ENCODE results near the gene SHROOM1. TPM values are rescaled to one million over a fixed set of nuclear protein-coding genes. Genes with fewer than 3 reads are reported as not detected.

The SHROOM1 gene
- total RNA-seq, 6 donors from 2014 or later: 7.7 to 27.6 (median 20.0) TPM

DNA sequence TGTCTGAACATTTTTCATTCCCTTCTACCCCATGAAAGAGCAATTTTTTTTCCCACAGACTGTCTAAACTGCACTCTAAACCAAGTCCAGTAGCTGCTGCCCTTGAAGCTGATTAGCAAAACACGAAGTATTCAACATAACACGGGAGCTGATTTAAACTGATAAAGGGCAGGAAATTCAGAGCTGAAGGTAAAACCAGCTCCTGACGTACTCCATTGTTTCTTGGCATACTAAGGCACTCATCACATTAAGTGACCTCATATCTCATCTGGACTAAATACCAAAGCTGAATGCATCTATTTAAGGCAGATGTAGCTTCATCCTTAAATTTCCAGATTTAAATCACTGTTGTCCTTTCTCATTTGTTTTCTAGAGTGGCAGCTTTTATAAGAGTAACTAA lies 23.9 kb upstream of the SHROOM1 start:
- Histone ChIP-seq H3K27me3 (no peaks in the 10 kb centered on the region), H3K36me3 (no peaks in the 10 kb centered on the region), H3K27ac (no peak overlapping the region), H3K9me3 (no peaks in the 10 kb centered on the region), H3K4me3 (no peak overlapping the region), H3K4me1 (peaks cover 0 to 5% (median 2%) of the 10 kb centered on the region in 4 donors)
- DNase-seq (no peak), ATAC-seq (ENCODE audit: low FRiP score in 2 of 2) (no peak)
- 28 to 46% methylated on average over 3 of the region's 3 CpGs for WGBS, 2 donors
- TF ChIP-seq POLR2AphosphoS5 (IDR thresholded peaks at IDR 0.05) (no peak), POLR2A (IDR thresholded peaks at IDR 0.05) (no peak), EP300 (IDR thresholded peaks at IDR 0.05) (no peak)
- TF ChIP-seq, protein P1, sequence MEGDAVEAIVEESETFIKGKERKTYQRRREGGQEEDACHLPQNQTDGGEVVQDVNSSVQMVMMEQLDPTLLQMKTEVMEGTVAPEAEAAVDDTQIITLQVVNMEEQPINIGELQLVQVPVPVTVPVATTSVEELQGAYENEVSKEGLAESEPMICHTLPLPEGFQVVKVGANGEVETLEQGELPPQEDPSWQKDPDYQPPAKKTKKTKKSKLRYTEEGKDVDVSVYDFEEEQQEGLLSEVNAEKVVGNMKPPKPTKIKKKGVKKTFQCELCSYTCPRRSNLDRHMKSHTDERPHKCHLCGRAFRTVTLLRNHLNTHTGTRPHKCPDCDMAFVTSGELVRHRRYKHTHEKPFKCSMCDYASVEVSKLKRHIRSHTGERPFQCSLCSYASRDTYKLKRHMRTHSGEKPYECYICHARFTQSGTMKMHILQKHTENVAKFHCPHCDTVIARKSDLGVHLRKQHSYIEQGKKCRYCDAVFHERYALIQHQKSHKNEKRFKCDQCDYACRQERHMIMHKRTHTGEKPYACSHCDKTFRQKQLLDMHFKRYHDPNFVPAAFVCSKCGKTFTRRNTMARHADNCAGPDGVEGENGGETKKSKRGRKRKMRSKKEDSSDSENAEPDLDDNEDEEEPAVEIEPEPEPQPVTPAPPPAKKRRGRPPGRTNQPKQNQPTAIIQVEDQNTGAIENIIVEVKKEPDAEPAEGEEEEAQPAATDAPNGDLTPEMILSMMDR (IDR thresholded peaks at IDR 0.05): no peak

DNA sequence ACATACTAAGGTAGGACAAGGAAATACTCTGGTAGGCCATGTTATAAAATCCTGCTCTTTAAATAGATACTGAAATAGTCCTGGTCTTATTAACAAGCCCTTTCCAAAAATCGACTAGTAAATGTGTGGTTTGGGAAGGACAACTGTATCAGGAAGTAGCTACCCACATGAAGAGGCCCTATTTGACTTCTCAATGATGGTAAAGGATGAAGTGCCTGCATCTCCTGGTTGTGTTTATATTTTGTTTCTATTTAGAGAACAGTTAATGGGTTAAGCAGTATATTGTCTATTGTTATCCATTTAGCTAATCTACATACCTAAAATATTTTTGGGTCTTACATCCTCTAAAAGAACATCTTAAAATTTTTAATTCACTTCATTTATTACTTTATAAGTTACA lies 23.3 kb upstream of the SHROOM1 start:
- Histone ChIP-seq H3K4me1 (peaks cover 0 to 5% (median 2%) of the 10 kb centered on the region in 4 donors), H3K27me3 (no peaks in the 10 kb centered on the region), H3K9me3 (no peaks in the 10 kb centered on the region), H3K36me3 (no peaks in the 10 kb centered on the region), H3K27ac (no peak overlapping the region), H3K4me3 (no peak overlapping the region)
- TF ChIP-seq, protein P1 (IDR thresholded peaks at IDR 0.05): no peak
- TF ChIP-seq POLR2A (IDR thresholded peaks at IDR 0.05): no peak
- TF ChIP-seq POLR2AphosphoS5 (IDR thresholded peaks at IDR 0.05): no peak
- no peak for TF ChIP-seq EP300 (IDR thresholded peaks at IDR 0.05)
- DNase-seq (no peak), ATAC-seq (ENCODE audit: low FRiP score in 2 of 2) (no peak)
- 5 to 17% methylated on average over 1 of the region's 1 CpG for WGBS, 2 donors

DNA sequence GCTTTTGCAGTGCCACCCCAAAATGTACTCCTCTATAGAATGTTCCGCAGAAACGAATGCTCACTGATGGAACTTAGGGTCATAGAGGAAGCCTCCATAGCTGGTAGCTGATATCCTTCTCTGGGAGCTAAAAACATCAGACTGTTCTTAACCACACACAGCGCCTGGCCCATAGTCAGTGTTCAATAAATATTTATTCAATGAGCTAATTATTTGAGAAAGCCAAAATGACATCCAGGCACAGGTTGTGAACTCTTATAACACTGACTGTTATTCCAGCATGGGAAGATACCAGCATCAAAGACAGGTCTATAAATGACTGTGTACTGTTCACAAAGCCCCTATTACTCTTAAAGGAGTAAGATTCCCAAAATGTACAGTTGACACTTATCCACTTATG lies 22.9 kb upstream of the SHROOM1 start:
- TF ChIP-seq, protein P1 (IDR thresholded peaks at IDR 0.05): no peak
- TF ChIP-seq POLR2A (IDR thresholded peaks at IDR 0.05) (no peak), POLR2AphosphoS5 (IDR thresholded peaks at IDR 0.05) (no peak), EP300 (IDR thresholded peaks at IDR 0.05) (no peak)
- Histone ChIP-seq H3K27me3 (no peaks in the 10 kb centered on the region), H3K4me3 (no peak overlapping the region), H3K4me1 (peaks cover 0 to 5% (median 2%) of the 10 kb centered on the region in 4 donors), H3K9me3 (no peaks in the 10 kb centered on the region), H3K27ac (no peak overlapping the region), H3K36me3 (no peaks in the 10 kb centered on the region)
- DNase-seq (no peak), ATAC-seq (ENCODE audit: low FRiP score in 2 of 2) (no peak)
- whole genome bisulfite sequencing, 2 donors: 64 to 71% methylated on average over 3 of the region's 3 CpGs

DNA sequence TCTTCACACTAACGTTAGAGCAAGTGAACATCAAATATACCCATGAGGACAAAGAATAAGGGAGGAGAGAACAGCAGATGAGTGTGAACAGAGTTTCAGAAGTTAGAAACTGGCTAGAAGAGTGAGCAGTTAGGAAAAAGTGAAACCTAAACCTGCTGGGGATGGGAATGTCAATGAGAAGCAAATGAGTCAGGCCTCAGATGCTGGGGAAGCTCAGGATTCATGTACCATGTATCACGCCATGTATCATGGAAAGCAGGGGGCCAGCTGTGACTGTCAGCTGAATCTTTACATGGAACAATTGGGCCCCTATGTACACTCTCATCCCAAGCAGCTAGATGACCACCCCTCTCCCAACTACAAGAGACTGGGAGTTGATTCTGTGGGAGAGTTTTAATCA lies 19.6 kb upstream of the SHROOM1 start:
- TF ChIP-seq POLR2AphosphoS5 (IDR thresholded peaks at IDR 0.05) (no peak), POLR2A (IDR thresholded peaks at IDR 0.05) (no peak), EP300 (IDR thresholded peaks at IDR 0.05) (no peak)
- TF ChIP-seq, protein P1 (IDR thresholded peaks at IDR 0.05): no peak
- no peak for ATAC-seq (ENCODE audit: low FRiP score in 2 of 2)
- Histone ChIP-seq H3K9me3 (no peaks in the 10 kb centered on the region), H3K36me3 (no peaks in the 10 kb centered on the region), H3K27ac (no peak overlapping the region), H3K4me3 (no peak overlapping the region), H3K27me3 (no peaks in the 10 kb centered on the region), H3K4me1 (peaks cover 0 to 5% (median 2%) of the 10 kb centered on the region in 4 donors)
- DNase-seq: no peak
- WGBS, 2 donors: 72 to 80% methylated on average over 2 of the region's 2 CpGs

DNA sequence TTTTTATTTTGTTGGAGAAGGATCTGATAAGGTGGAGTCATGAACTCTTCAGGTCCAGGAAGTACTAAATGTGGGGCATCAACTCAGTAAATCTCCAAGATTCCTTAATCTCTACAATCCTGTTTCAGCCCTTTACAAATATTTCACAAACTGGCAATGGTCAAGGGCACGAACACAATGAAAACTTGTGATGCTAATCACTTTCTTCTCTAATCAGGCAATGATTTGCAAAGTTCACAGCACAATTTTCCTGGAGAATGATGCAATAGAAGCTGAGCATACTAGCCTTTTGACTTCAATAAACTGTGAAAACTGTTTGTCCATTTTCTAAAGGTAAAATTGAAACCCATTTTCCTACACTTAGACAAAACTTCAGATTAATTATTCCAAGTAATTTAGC lies 18.9 kb upstream of the SHROOM1 start:
- WGBS, 2 donors: 23 to 46% methylated on average over 1 of the region's 1 CpG
- DNase-seq (no peak), ATAC-seq (ENCODE audit: low FRiP score in 2 of 2) (no peak)
- no peak for TF ChIP-seq EP300 (IDR thresholded peaks at IDR 0.05)
- TF ChIP-seq POLR2A (IDR thresholded peaks at IDR 0.05): no peak
- no peak for TF ChIP-seq POLR2AphosphoS5 (IDR thresholded peaks at IDR 0.05)
- TF ChIP-seq, protein P1 (IDR thresholded peaks at IDR 0.05): no peak
- Histone ChIP-seq H3K36me3 (no peaks in the 10 kb centered on the region), H3K4me1 (peaks cover 0 to 5% (median 2%) of the 10 kb centered on the region in 4 donors), H3K9me3 (no peaks in the 10 kb centered on the region), H3K4me3 (no peak overlapping the region), H3K27ac (no peak overlapping the region), H3K27me3 (no peaks in the 10 kb centered on the region)
